GM11168 (cell line): ENCODE measurements around the gene COPRS.

Source experiments
- in situ Hi-C: fragments of 300-500 bp; cut with MboI; formaldehyde crosslinking; loops from one replicate; pipeline ENCODE4 v1.12.0; 2022; ENCODE audit warnings: low sequenced_read_pairs; ENCODE audit not compliant: unreplicated experiment

COPRS gene

GRCh38 chr17:31858642-31859486, at the start of gene COPRS:
Gene COPRS (minus strand): TSS chr17:31859244. CDS start chr17:31859199, 45 bp downstream.
- in situ Hi-C loops: no loop called here

GRCh38 chr17:31908386-31908785, 49.3 kb upstream of the COPRS start:
- in situ Hi-C loops: no loop called here

GRCh38 chr17:31907342-31907962, 48.4 kb upstream of the COPRS start:
- in situ Hi-C loops: no loop called here

- in situ Hi-C loops: no loop called here
These were observed 44.4 kb upstream of the COPRS start for GRCh38 chr17:31903401-31903800.

- in situ Hi-C loops: no loop called here
These were observed 43.6 kb upstream of the COPRS start for GRCh38 chr17:31902693-31903092.

GRCh38 chr17:31900877-31901276, 41.8 kb upstream of the COPRS start:
- in situ Hi-C loops: no loop called here

GRCh38 chr17:31888124-31888523, 29.1 kb upstream of the COPRS start:
- in situ Hi-C loops: no loop called here

- in situ Hi-C loops: no loop called here
These were observed 23.5 kb upstream of the COPRS start for GRCh38 chr17:31882571-31882970.

- in situ Hi-C loops: no loop called here
These were observed 21.3 kb upstream of the COPRS start for GRCh38 chr17:31880311-31880710.

GRCh38 chr17:31878703-31879073, 19.6 kb upstream of the COPRS start:
- in situ Hi-C loops: no loop called here

- in situ Hi-C loops: no loop called here
These were observed 19.1 kb upstream of the COPRS start for GRCh38 chr17:31877911-31878702.

- in situ Hi-C loops: no loop called here
These were observed 18.3 kb upstream of the COPRS start for GRCh38 chr17:31877341-31877740.

GRCh38 chr17:31875081-31875480, 16.0 kb upstream of the COPRS start:
- in situ Hi-C loops: no loop called here

- in situ Hi-C loops: no loop called here
These were observed 10.9 kb upstream of the COPRS start for GRCh38 chr17:31869797-31870568.

GRCh38 chr17:31869031-31869430, 10.0 kb upstream of the COPRS start:
- in situ Hi-C loops: no loop called here

- in situ Hi-C loops: no loop called here
These were observed 504 bp upstream of the COPRS start for GRCh38 chr17:31859487-31860008.

- in situ Hi-C loops: no loop called here
These were observed 963 bp downstream of the COPRS start for GRCh38 chr17:31857920-31858641.

- in situ Hi-C loops: no loop called here
These were observed 2.3 kb downstream of the COPRS start for GRCh38 chr17:31856750-31857149.

- in situ Hi-C loops: no loop called here
These were observed 4.4 kb downstream of the COPRS start for GRCh38 chr17:31854672-31855071.
